Occipital lobe (tissue), 1 donor: Measurements from ENCODE around the gene C16orf92. TPM values are rescaled to one million over a fixed set of nuclear protein-coding genes. Genes with fewer than 3 reads are reported as not detected.

Source experiments
- total RNA-seq: library from RNA; depleted of rRNA; stranded (reverse); fragments of >200 nt; gene quantifications from one replicate; pipeline ENCODE4 v1.2.3, GENCODE V29; 2014

C16orf92 gene
- total RNA-seq, 1 donor from 2014 or later: not detected

Other genes with a start within 250 kb of the C16orf92 start
- not detected for gene ZG16, start 244.9 kb upstream of the C16orf92 start, total RNA-seq
- gene KIF22, start 232.4 kb upstream of the C16orf92 start, total RNA-seq: 35.7 TPM
- gene MAZ, start 216.7 kb upstream of the C16orf92 start, total RNA-seq: 271 TPM
- gene PRRT2, start 211.0 kb upstream of the C16orf92 start, total RNA-seq: 20.6 TPM
- 10.8 TPM for gene PAGR1, start 207.0 kb upstream of the C16orf92 start, total RNA-seq
- 6.1 TPM for gene MVP, start 202.7 kb upstream of the C16orf92 start, total RNA-seq
- 47.1 TPM for gene CDIPT, start 160.0 kb upstream of the C16orf92 start, total RNA-seq
- 32.1 TPM for gene SEZ6L2, start 123.6 kb upstream of the C16orf92 start, total RNA-seq
- gene ASPHD1, start 122.7 kb upstream of the C16orf92 start, total RNA-seq: 17.2 TPM
- gene KCTD13, start 97.0 kb upstream of the C16orf92 start, total RNA-seq: 15.6 TPM
- gene TMEM219, start 61.1 kb upstream of the C16orf92 start, total RNA-seq: 22.5 TPM
- 49.8 TPM for gene TAOK2, start 49.3 kb upstream of the C16orf92 start, total RNA-seq
- 13.1 TPM for gene HIRIP3, start 27.6 kb upstream of the C16orf92 start, total RNA-seq
- gene INO80E, start 27.0 kb upstream of the C16orf92 start, total RNA-seq: 27.8 TPM
- gene DOC2A, start 12.2 kb upstream of the C16orf92 start, total RNA-seq: 10.5 TPM
- 12.5 TPM for gene TLCD3B, start 8.1 kb downstream of the C16orf92 start, total RNA-seq
- 57.4 TPM for gene ALDOA, start 42.6 kb downstream of the C16orf92 start, total RNA-seq
- 81.4 TPM for gene PPP4C, start 52.8 kb downstream of the C16orf92 start, total RNA-seq
- 0.16 TPM for gene TBX6, start 68.7 kb downstream of the C16orf92 start, total RNA-seq
- gene YPEL3, start 73.0 kb downstream of the C16orf92 start, total RNA-seq: 21.1 TPM
- gene GDPD3, start 90.3 kb downstream of the C16orf92 start, total RNA-seq: 0.47 TPM
- 25.7 TPM for gene MAPK3, start 100.0 kb downstream of the C16orf92 start, total RNA-seq
- 15.9 TPM for gene CORO1A, start 160.4 kb downstream of the C16orf92 start, total RNA-seq
- gene BOLA2B, start 170.5 kb downstream of the C16orf92 start, total RNA-seq: 12.5 TPM
- 13.9 TPM for gene SLX1A, start 170.7 kb downstream of the C16orf92 start, total RNA-seq
- 2.3 TPM for gene SULT1A3, start 176.1 kb downstream of the C16orf92 start, total RNA-seq
- gene NPIPB13, start 225.3 kb downstream of the C16orf92 start, total RNA-seq: 0.78 TPM